Progenitor cell of endocrine pancreas (in vitro differentiated cells): Measurements from ENCODE around the gene KLRC2. TPM values are rescaled to one million over a fixed set of nuclear protein-coding genes. Genes with fewer than 3 reads are reported as not detected.

Experiments used
- DNase-seq: peaks from one replicate; pipeline ENCODE4 v3.0.0; 2021; ENCODE audit warnings: low spot score; ENCODE audit not compliant: unreplicated experiment
- H3K27ac Mint-ChIP-seq: 2 replicates; pipeline ENCODE4 v1.8.0; 2021; ENCODE audit warnings: mild to moderate bottlenecking, moderate library complexity, mixed read lengths
- H3K27me3 Mint-ChIP-seq: 2 replicates; pipeline ENCODE4 v1.8.0; 2021; ENCODE audit warnings: mixed read lengths
- H3K36me3 Mint-ChIP-seq: 2 replicates; pipeline ENCODE4 v1.8.0; 2022; ENCODE audit warnings: mixed read lengths; ENCODE audit not compliant: insufficient read depth
- H3K4me1 Mint-ChIP-seq: 2 replicates; pipeline ENCODE4 v1.8.0; 2021; ENCODE audit warnings: low read depth, mixed read lengths
- H3K4me3 Mint-ChIP-seq: 2 replicates; pipeline ENCODE4 v1.8.0; 2021; ENCODE audit warnings: low read depth, mild to moderate bottlenecking, moderate library complexity, mixed read lengths
- H3K9me3 Mint-ChIP-seq: 2 replicates; pipeline ENCODE4 v1.8.0; 2021; ENCODE audit warnings: low read depth, mixed read lengths
- total RNA-seq: library from RNA; stranded (reverse); gene quantifications from 2 replicates; pipeline ENCODE4 v1.2.1, GENCODE V29; 2021
- TF ChIP-seq, protein P1 (sequence below): fragments of 200-600 bp; sonication (generic); IDR thresholded peaks from one replicate; pipeline ENCODE4 v1.5.0; 2021; ENCODE audit warnings: antibody characterized with exemption, mild to moderate bottlenecking; ENCODE audit not compliant: unreplicated experiment

KLRC2 gene
- total RNA-seq, 1 donor from 2014 or later = not detected

- DNase-seq = no peak
- Mint-ChIP-seq H3K27me3 (no peaks in the 10 kb centered on the region), H3K4me3 (no peak overlapping the region), H3K9me3 (peaks cover 20% of the 10 kb centered on the region), H3K27ac (no peak overlapping the region), H3K4me1 (no peaks in the 10 kb centered on the region), H3K36me3 (peaks cover 45% of the 10 kb centered on the region)
- TF ChIP-seq, protein P1, sequence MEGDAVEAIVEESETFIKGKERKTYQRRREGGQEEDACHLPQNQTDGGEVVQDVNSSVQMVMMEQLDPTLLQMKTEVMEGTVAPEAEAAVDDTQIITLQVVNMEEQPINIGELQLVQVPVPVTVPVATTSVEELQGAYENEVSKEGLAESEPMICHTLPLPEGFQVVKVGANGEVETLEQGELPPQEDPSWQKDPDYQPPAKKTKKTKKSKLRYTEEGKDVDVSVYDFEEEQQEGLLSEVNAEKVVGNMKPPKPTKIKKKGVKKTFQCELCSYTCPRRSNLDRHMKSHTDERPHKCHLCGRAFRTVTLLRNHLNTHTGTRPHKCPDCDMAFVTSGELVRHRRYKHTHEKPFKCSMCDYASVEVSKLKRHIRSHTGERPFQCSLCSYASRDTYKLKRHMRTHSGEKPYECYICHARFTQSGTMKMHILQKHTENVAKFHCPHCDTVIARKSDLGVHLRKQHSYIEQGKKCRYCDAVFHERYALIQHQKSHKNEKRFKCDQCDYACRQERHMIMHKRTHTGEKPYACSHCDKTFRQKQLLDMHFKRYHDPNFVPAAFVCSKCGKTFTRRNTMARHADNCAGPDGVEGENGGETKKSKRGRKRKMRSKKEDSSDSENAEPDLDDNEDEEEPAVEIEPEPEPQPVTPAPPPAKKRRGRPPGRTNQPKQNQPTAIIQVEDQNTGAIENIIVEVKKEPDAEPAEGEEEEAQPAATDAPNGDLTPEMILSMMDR = no peak
These were observed 53.7 kb downstream of the KLRC2 start for GRCh38 chr12:10381928-10382628.

Other genes with a start within 250 kb of the KLRC2 start
- gene GABARAPL1, start 223.1 kb downstream of the KLRC2 start, total RNA-seq = 94.2 and 96.2 TPM in 2 replicates
- 0.20 and 0.48 TPM in 2 replicates for gene KLRD1, start 128.1 kb downstream of the KLRC2 start, total RNA-seq
- gene KLRK1, start 46.0 kb downstream of the KLRC2 start, total RNA-seq = not detected in 2 replicates
- gene KLRC4, start 26.3 kb downstream of the KLRC2 start, total RNA-seq = not detected in 2 replicates
- gene KLRC3, start 15.4 kb downstream of the KLRC2 start, total RNA-seq = not detected in 2 replicates
- gene KLRC1, start 17.4 kb upstream of the KLRC2 start, total RNA-seq = not detected in 2 replicates
- gene EIF2S3B, start 69.9 kb upstream of the KLRC2 start, total RNA-seq = 1.8 and 2.4 TPM in 2 replicates
- 48.3 and 50.3 TPM in 2 replicates for gene MAGOHB, start 177.6 kb upstream of the KLRC2 start, total RNA-seq
- 0.79 and 0.95 TPM in 2 replicates for gene STYK1, start 238.0 kb upstream of the KLRC2 start, total RNA-seq